ENCODE results near the gene SPRYD4.

Gene SPRYD4

DNA sequence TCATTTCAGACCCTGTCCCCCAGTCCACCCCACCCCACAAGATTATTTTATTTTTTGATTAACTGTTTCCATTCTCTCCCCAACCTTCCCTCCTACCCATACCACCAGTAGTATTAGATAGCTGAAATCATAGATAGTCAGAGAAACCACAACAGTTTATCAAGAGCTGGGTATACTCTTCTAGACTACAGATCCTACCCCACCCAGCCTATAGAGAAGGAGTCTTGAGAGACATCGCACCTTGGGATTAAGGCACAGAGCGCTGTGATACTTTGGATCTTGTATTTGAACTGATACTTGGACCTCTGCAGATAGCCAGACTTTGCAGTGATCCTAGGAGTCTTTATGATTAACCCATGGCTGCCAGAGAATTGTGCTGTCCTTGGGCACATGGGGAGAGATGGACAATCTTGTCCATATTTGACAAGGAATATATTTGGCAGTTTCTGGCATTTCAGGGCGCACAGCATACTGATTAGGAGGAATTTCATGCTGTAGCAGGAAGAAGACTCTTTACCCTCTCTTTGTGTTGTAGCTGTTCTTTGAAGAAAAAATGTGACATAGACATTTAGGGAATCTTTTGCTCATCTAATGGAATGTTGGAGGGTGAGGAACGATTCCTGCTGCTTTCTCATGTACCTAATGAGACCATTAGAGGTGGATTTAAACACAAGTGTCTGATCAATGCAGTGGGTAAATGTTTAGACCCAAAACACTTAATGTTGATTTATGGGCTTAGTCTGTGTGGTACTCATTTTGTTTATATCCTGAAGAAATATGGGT lies 54.2 kb downstream of the SPRYD4 start:
- peak; percentile 79 for DNase-seq

DNA sequence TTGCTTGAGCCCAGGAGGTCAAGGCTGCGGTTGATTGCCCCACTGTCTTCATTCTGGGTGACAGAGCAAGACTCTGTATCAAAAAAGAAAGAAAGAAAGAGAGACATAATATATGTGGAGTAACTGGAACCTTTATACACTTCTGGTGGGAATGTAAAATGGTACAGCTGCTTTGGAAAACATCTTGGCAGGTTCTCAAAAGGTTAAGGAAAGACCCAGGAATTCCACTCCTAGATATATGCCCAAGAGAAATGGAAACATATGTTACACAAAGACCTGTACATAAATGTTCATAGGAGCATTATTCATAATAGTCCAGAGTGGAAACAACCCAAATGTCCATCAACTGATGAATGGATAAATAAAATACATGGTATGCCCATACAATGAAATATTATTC lies 60.5 kb downstream of the SPRYD4 start:
- DNase-seq: no peak

Data from hematopoietic multipotent progenitor cell treated with erythropoietin and hydrocortisone succinate and interleukin-3 and kit ligand, for 8 days (in vitro differentiated cells).